Stimulated activated CD8-positive, alpha-beta memory T cell treated with anti-CD3 and anti-CD28 coated beads, Interleukin-12 subunit alpha, Interleukin-12 subunit beta, amount 100 ng/mL, for 1 hour (primary cell): ENCODE measurements around the gene NPIPB12.
"Not testable (repeated sequence)": the region's sequence is repeated elsewhere in the genome, so short reads cannot be mapped to it uniquely, and the experiment has no call there.

Experiments used
- DNase-seq: peaks from one replicate; pipeline ENCODE4 v3.0.0-alpha.2; 2020; ENCODE audit warnings: low read depth

Gene NPIPB12

GRCh38 chr16:29506308-29506707 lies at the start of gene NPIPB12:
NPIPB12 (minus strand) TSS chr16:29506408.
- DNase-seq: not testable (repeated sequence)

GRCh38 chr16:29521520-29521919 lies 15.3 kb upstream of the NPIPB12 start:
- not testable (repeated sequence) for DNase-seq

- DNase-seq: not testable (repeated sequence)
Measured at GRCh38 chr16:29482276-29482675, 23.9 kb downstream of the NPIPB12 start.

- DNase-seq: not testable (repeated sequence)
Measured at GRCh38 chr16:29472065-29472464, 34.1 kb downstream of the NPIPB12 start.

- DNase-seq: peak; percentile 11
Measured at GRCh38 chr16:29469660-29470059, 36.5 kb downstream of the NPIPB12 start.

- not testable (repeated sequence) for DNase-seq
Measured at GRCh38 chr16:29467654-29468366, 38.4 kb downstream of the NPIPB12 start.

GRCh38 chr16:29466904-29467303 lies 39.3 kb downstream of the NPIPB12 start:
- not testable (repeated sequence) for DNase-seq

- DNase-seq: not testable (repeated sequence)
Measured at GRCh38 chr16:29465985-29466824, 40.0 kb downstream of the NPIPB12 start.

- DNase-seq: not testable (repeated sequence)
Measured at GRCh38 chr16:29460647-29461030, 45.6 kb downstream of the NPIPB12 start.

GRCh38 chr16:29459706-29460646 lies 46.2 kb downstream of the NPIPB12 start, which contains the start of gene SULT1A4:
SULT1A4 (plus strand) TSS chr16:29459913; CDS start chr16:29461386, 1,473 bp downstream.
- DNase-seq: not testable (repeated sequence)

- not testable (repeated sequence) for DNase-seq
Measured at GRCh38 chr16:29457660-29458059, 48.5 kb downstream of the NPIPB12 start.

GRCh38 chr16:29454828-29455227 lies 51.4 kb downstream of the NPIPB12 start:
- not testable (repeated sequence) for DNase-seq

GRCh38 chr16:29454269-29454668 lies 51.9 kb downstream of the NPIPB12 start, which contains the start of the genes BOLA2 and SLX1B:
BOLA2 (minus strand) TSS chr16:29454351; CDS start chr16:29454253, 98 bp downstream.
SLX1B (plus strand) TSS chr16:29454533.
- not testable (repeated sequence) for DNase-seq

- not testable (repeated sequence) for DNase-seq
Measured at GRCh38 chr16:29453754-29454153, 52.5 kb downstream of the NPIPB12 start.
